Measurements from ENCODE around the gene DNAJC7.

The DNAJC7 gene

DNA sequence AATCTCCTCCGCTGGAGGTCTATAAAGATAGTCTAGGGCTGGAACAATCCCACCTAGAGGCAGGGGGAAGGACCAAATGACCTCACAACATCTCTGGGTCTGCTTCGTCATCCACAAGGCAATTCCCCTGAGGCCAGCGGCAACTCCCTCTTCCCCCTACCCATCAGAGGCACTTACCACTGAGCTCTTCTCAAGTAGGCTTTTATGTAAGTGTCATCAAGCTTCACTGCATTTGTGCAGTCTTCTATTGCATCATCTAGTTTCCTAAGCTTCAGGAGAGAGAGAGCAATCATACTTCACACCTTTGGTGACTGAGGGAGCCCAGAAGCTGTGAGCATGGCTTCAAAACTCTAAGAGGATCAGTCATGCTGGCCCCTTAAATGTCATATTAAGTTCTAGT, 29.6 kb downstream of the DNAJC7 start:
- no peak overlapping the region for H3K27ac Mint-ChIP-seq
- no peaks in the 10 kb centered on the region for H3K9me3 Mint-ChIP-seq
- peaks cover 67% of the 10 kb centered on the region for H3K36me3 Mint-ChIP-seq (ENCODE audit: low read depth)
- DNase-seq (ENCODE audit: low spot score): no peak
- no peak overlapping the region for H3K4me3 Mint-ChIP-seq
- no peaks in the 10 kb centered on the region for H3K4me1 Mint-ChIP-seq (ENCODE audit: low read depth)
- H3K27me3 Mint-ChIP-seq (ENCODE audit: low read depth): no peaks in the 10 kb centered on the region

DNA sequence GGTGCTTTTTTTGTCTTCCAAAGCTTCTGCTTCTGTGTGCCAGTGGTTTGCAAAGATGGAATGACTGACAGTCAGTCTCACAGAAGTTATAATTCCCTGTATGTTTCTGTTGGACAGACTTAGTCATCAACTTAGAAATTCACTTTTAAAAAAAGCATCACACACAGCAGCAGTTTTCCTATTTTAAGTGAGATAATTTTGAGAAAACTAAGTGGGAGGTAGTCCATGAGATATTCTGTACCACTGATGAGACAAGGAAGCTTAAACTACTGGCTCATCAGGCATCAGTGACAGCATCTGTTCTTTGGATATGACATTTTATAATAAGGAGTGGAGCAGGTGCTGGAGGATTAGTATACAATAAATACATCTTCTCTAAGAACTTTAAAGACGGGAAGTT, 30.6 kb downstream of the DNAJC7 start:
- H3K27me3 Mint-ChIP-seq (ENCODE audit: low read depth): no peaks in the 10 kb centered on the region
- peaks cover 74% of the 10 kb centered on the region for H3K36me3 Mint-ChIP-seq (ENCODE audit: low read depth)
- H3K9me3 Mint-ChIP-seq: no peaks in the 10 kb centered on the region
- no peak overlapping the region for H3K4me3 Mint-ChIP-seq
- no peak overlapping the region for H3K27ac Mint-ChIP-seq
- DNase-seq (ENCODE audit: low spot score): no peak
- H3K4me1 Mint-ChIP-seq (ENCODE audit: low read depth): no peaks in the 10 kb centered on the region

DNA sequence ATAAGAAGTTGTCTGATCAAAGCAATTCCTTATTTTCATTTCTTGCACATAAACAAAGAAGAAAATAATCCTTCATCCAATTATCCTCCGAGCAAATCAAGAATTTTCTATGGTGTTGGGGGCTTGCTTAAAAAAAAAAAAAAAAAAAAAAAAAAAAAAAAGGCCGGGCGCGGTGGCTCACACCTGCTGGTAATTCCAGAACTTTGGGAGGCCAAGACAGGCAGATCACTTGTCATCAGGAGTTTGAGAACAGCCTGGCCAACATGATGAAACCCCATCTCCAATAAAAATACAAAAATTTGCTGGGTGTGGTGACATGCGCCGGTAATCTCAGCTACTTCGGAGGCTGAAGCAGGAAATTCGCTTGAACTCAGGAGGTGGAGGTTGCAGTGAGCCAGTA, 31.3 kb downstream of the DNAJC7 start:
- H3K4me1 Mint-ChIP-seq (ENCODE audit: low read depth): no peaks in the 10 kb centered on the region
- peaks cover 70% of the 10 kb centered on the region for H3K36me3 Mint-ChIP-seq (ENCODE audit: low read depth)
- no peak overlapping the region for H3K27ac Mint-ChIP-seq
- H3K9me3 Mint-ChIP-seq: no peaks in the 10 kb centered on the region
- no peak overlapping the region for H3K4me3 Mint-ChIP-seq
- H3K27me3 Mint-ChIP-seq (ENCODE audit: low read depth): no peaks in the 10 kb centered on the region
- no peak for DNase-seq (ENCODE audit: low spot score)

DNA sequence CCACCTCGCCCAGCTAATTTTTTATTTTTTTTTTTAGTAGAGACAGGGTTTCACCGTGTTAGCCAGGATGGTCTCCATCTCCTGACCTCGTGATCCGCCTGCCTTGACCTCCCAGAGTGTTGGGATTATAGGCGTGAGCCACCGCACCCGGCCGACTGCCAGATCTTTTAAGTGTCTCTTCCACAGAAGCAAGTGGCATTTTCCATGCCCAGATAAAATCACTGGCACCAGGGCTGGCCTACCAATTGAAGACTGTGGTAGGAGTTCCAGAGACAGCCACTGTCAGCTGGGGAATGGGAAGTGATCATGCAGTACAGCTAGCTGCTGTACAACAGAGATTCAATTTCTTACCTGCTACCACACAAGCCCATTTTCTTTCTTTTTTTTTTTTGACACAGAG, 32.8 kb downstream of the DNAJC7 start:
- Mint-ChIP-seq H3K36me3 (ENCODE audit: low read depth) (peaks cover 70% of the 10 kb centered on the region), H3K27me3 (ENCODE audit: low read depth) (no peaks in the 10 kb centered on the region), H3K9me3 (no peaks in the 10 kb centered on the region), H3K4me1 (ENCODE audit: low read depth) (no peaks in the 10 kb centered on the region), H3K27ac (no peak overlapping the region), H3K4me3 (no peak overlapping the region)
- DNase-seq (ENCODE audit: low spot score): no peak

DNA sequence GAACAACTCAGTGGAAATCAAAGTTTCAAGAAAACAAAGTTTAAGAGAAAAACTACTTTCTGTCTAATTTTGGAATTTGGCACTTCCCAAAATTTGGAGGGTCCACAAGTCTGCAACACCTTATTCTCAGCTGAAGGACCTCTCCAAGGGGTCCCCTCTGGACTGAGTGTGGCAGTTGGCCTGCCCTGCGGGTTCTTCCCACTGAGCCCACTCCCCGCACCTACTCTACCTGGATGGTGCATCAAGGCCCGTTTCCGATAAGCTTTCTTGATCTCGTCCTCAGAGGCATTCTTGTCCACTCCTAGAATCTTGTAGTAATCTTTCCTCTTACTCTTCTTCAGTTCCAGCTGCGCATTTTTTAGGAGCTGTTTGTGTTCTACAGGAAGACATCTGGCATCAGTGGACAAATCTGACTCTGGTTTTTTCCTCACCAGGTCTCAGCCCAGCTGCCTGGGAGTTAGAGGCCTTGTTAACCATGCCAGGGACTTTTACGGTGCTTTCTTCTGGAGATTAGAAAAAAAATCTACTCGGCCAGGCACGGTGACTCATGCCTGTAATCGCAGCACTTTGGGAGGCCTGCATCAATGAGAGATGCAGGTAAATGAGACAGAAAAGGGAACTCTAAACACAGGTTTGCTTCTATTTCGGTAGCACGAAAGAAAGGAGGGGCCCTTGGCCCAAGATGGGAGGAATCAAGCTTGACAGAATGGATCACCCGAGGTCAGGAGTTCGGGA, 35.0 kb downstream of the DNAJC7 start:
- H3K27me3 Mint-ChIP-seq (ENCODE audit: low read depth): no peaks in the 10 kb centered on the region

DNA sequence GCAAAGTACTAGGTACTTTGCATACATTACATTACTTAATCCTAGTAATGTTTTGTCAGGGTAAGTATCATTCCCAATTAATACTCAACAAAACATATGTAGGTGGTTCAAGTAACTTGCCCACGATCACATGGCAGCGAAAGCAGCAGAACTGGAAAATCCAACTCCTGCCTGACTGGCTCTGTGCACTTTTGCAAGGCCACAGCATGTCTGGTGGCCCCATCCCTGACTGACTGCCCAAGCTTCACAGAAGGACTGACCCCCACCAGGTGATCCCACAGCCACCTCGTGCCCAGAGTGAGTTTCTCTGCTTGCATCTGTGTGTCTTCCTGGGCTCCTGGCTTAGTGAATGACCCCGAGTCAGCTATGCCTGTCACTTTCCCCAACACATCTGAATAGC, 39.2 kb downstream of the DNAJC7 start:
- no peak overlapping the region for H3K4me3 Mint-ChIP-seq
- peaks cover 71% of the 10 kb centered on the region for H3K36me3 Mint-ChIP-seq (ENCODE audit: low read depth)
- no peaks in the 10 kb centered on the region for H3K9me3 Mint-ChIP-seq
- no peak overlapping the region for H3K27ac Mint-ChIP-seq
- H3K4me1 Mint-ChIP-seq (ENCODE audit: low read depth): peaks cover 3% of the 10 kb centered on the region
- DNase-seq (ENCODE audit: low spot score): no peak
- no peaks in the 10 kb centered on the region for H3K27me3 Mint-ChIP-seq (ENCODE audit: low read depth)

More for the DNA sequence above, 35.0 kb downstream of the DNAJC7 start:
- no peaks in the 10 kb centered on the region for H3K4me1 Mint-ChIP-seq (ENCODE audit: low read depth)
- peaks cover 66% of the 10 kb centered on the region for H3K36me3 Mint-ChIP-seq (ENCODE audit: low read depth)
- no peaks in the 10 kb centered on the region for H3K9me3 Mint-ChIP-seq
- no peak overlapping the region for H3K27ac Mint-ChIP-seq
- no peak for DNase-seq (ENCODE audit: low spot score)
- no peak overlapping the region for H3K4me3 Mint-ChIP-seq

DNA sequence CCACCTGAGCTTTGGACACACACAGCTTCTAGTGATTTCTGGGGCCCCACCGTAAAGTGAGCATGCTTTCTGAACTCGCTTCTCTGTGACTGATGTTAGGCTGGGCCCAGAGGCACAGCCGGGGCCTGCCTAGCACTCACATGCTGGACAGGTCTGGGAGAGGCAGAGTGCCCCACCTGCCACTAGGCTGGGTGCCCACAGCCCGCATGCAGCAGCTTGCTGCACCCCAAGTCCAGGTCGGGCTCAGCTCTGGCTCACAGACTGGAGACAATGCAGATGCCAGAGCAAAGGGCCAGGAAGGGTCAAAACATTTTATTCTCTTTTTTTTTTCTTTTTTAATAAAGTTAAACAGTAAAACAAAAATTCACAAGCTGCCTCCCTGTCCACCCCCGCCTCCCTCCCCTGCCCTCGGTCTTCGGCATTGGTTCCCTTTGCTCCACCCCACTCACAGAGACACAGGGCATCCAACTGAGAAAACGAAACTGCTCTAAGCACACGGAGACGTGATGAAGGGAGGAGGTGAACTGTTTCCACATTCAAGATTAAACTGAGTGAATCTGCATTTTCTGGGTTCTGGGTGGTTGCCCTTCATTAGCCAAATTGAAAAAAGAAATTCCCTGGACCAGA, 41.0 kb downstream of the DNAJC7 start:
- H3K27ac Mint-ChIP-seq: no peak overlapping the region
- no peaks in the 10 kb centered on the region for H3K9me3 Mint-ChIP-seq
- H3K4me3 Mint-ChIP-seq: no peak overlapping the region
- H3K27me3 Mint-ChIP-seq (ENCODE audit: low read depth): no peaks in the 10 kb centered on the region
- DNase-seq (ENCODE audit: low spot score): no peak
- peaks cover 65% of the 10 kb centered on the region for H3K36me3 Mint-ChIP-seq (ENCODE audit: low read depth)
- peaks cover 6% of the 10 kb centered on the region for H3K4me1 Mint-ChIP-seq (ENCODE audit: low read depth)

DNA sequence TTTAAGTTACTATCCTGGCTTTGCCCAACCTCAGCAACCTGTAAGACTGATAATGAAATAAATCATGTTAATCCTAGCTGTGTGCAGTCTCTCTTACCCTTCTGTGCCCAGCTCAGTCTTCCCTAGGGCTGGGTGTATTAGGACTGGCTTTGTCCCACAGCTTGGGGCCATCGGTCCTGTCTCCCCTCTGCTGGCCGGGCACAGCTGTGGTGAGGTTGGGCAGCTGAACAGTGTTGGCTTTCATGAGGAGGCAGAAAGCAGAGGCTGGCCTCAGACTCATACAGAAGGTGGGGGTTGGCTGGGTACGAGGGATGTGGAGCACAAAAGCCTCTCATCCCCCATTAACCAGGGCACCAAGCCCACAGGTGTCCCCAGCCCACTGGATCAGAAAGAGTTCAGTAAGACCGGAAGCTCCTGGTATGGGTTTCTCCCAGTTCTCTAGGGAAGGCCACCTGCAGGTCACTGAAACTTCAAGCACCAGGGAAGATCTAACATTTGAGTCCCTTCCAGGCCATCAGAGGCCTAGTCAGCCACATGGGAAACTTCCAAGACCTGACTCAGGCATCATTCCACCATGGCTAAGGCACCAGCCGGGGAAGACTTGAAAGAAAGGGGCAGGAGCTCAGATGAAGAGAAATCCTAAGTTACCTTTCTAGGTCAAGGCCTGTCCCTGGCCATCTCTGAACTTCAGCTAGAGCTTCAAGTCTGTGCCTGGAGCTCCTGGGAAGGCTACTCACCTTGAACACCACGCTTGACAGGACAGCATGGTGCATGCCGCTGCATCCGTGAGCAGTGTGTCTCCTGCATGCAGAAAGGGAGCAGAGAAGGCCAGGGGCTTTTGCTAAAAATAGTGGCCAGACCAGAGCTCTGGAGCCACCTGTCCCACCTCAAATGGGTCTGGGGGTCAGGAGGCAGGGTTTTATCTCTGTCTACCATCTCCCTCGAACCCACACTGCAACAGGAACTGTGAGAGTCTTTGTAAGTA, 41.8 kb downstream of the DNAJC7 start:
- Mint-ChIP-seq H3K27me3 (ENCODE audit: low read depth) (no peaks in the 10 kb centered on the region), H3K4me3 (no peak overlapping the region), H3K9me3 (no peaks in the 10 kb centered on the region), H3K36me3 (ENCODE audit: low read depth) (peaks cover 62% of the 10 kb centered on the region), H3K4me1 (ENCODE audit: low read depth) (peaks cover 11% of the 10 kb centered on the region), H3K27ac (no peak overlapping the region)
- no peak for DNase-seq (ENCODE audit: low spot score)

DNA sequence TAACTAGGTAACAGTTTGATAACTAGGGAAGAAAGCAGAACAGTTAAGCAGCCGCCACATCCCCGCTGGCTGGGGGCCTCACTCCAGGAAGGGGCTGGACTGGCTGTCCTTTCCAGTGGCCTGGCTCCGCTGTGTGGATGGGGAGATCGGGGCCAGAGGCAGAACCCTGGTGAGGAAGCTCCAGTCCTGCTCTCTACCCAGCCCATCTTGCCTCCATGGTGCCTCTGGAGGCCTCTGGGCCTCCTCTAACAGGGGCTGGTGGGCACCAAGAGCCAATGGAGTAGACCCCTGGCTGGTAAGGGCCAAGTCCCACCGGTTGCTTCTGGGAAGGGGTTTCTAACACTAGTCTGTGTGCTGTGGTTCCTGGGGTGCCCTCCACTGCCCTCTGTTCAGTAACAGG, 42.6 kb downstream of the DNAJC7 start:
- Mint-ChIP-seq H3K36me3 (ENCODE audit: low read depth) (peaks cover 60% of the 10 kb centered on the region), H3K27me3 (ENCODE audit: low read depth) (no peaks in the 10 kb centered on the region), H3K9me3 (no peaks in the 10 kb centered on the region), H3K4me1 (ENCODE audit: low read depth) (peaks cover 11% of the 10 kb centered on the region), H3K27ac (no peak overlapping the region), H3K4me3 (no peak overlapping the region)
- no peak for DNase-seq (ENCODE audit: low spot score)

DNA sequence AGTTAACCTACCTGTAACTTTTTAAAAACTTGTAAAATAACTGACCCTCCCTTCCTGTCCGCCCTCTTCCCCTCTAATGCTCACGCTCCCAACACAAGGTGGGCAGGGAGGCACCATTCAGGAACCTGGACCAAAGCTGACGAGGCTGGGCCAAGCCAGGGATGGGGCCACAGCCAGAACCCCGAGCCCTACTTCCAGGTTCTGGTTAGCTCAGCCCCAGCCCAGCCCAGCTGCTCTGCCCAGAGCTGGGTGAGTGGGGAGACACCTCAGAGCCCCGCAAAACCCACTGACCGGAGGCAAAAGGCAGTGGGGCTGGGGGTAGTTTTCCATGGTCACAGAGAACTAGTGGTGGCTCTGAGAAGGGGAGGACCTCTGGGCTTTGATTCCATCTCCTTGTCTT, 43.2 kb downstream of the DNAJC7 start:
- no peak for DNase-seq (ENCODE audit: low spot score)
- Mint-ChIP-seq H3K4me3 (no peak overlapping the region), H3K27me3 (ENCODE audit: low read depth) (no peaks in the 10 kb centered on the region), H3K36me3 (ENCODE audit: low read depth) (peaks cover 63% of the 10 kb centered on the region), H3K9me3 (no peaks in the 10 kb centered on the region), H3K27ac (no peak overlapping the region), H3K4me1 (ENCODE audit: low read depth) (peaks cover 11% of the 10 kb centered on the region)

DNA sequence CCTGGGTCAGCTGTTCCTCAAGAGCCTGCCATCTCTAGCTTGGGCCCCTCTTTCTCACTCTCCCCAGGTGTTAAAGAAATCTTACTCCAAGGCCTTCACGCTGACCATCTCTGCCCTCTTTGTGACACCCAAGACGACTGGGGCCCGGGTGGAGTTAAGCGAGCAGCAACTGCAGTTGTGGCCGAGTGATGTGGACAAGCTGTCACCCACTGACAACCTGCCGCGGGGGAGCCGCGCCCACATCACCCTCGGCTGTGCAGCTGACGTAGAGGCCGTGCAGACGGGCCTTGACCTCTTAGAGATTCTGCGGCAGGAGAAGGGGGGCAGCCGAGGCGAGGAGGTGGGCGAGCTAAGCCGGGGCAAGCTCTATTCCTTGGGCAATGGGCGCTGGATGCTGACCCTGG, 43.8 kb downstream of the DNAJC7 start:
- Mint-ChIP-seq H3K36me3 (ENCODE audit: low read depth) (peaks cover 61% of the 10 kb centered on the region), H3K4me1 (ENCODE audit: low read depth) (peaks cover 11% of the 10 kb centered on the region), H3K27ac (no peak overlapping the region), H3K9me3 (no peaks in the 10 kb centered on the region), H3K27me3 (ENCODE audit: low read depth) (no peaks in the 10 kb centered on the region), H3K4me3 (no peak overlapping the region)
- DNase-seq (ENCODE audit: low spot score): no peak

DNA sequence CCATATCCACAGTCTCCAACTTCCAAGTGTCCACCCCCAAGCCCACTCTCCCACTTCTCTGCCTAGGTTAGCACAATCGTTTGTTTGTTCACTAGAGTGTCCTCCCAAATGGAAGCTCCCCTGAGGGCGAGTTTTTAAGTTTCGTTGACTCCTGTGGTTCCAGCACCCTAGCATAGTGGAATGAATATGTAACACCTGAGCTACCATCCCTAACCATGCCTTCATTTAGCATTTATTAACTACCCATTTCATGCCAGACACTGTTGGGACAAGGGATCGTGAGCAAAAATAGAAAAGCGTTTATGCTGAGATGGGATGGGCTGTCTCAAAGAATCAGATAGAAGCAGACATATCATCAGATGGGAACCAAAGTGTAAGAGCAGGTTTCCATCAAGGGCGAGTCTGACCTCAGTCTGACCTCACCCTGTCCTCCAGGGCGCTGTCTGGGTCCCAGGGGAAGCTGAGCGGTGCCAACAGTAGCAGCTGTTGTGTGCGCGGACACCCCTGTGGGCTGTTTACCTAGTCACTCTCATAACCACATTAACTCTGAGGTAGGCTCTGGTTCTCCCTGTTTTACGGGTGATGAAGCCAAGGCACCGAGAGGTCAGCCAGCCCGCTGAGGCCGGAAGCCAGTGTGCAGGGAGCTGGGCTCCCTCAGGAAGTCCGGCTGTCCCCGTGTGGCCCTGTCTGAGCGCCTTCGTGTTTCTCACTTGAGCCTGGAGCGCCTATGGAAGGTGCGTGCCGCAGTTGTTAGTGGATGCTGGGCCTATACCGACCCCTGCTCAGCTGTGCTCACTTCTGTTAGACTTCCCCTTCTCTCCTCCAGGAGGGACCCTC, 44.5 kb downstream of the DNAJC7 start:
- no peaks in the 10 kb centered on the region for H3K27me3 Mint-ChIP-seq (ENCODE audit: low read depth)
- DNase-seq (ENCODE audit: low spot score): no peak
- H3K27ac Mint-ChIP-seq: no peak overlapping the region
- H3K9me3 Mint-ChIP-seq: no peaks in the 10 kb centered on the region
- H3K36me3 Mint-ChIP-seq (ENCODE audit: low read depth): peaks cover 63% of the 10 kb centered on the region
- H3K4me3 Mint-ChIP-seq: no peak overlapping the region
- peaks cover 15% of the 10 kb centered on the region for H3K4me1 Mint-ChIP-seq (ENCODE audit: low read depth)

DNA sequence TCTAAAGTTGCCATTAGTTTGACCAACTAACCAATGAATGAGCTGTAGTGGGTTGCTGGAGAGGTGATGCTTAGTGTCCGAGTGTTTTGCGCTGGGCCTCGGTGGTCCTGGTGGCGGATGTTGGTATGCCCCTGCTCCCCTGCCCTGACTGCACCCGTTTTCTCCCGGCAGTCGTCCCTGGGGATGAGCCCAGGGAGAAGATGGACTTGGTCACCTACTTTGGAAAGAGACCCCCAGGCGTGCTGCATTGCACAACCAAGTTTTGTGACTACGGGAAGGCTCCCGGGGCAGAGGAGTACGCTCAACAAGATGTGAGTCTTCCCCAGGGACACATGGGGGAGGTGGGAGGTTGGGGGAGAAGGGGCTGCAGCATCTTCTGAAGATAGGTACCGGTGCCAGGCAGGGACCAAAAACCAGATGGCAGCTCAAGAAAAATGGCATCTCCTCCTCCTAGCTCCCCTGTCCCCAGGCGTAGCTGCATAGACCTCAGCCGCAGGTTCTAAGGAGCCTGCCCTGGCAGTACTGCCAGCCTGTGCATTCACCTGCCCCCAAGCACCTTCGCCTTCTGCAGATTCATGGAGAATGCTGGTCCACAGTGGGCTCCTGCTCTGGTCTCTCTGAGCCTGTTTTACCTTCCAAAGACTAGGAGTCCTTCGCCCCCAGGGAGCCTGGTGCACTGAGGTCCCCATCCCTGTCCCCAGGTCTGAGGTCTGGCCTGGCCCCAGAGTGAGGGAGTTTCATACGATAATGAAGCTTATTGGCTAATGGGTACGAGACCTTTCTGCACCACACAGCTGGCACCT, 45.3 kb downstream of the DNAJC7 start:
- peaks cover 21% of the 10 kb centered on the region for H3K4me1 Mint-ChIP-seq (ENCODE audit: low read depth)
- H3K36me3 Mint-ChIP-seq (ENCODE audit: low read depth): peaks cover 56% of the 10 kb centered on the region
- H3K27me3 Mint-ChIP-seq (ENCODE audit: low read depth): no peaks in the 10 kb centered on the region
- no peaks in the 10 kb centered on the region for H3K9me3 Mint-ChIP-seq
- no peak overlapping the region for H3K4me3 Mint-ChIP-seq
- no peak overlapping the region for H3K27ac Mint-ChIP-seq
- DNase-seq (ENCODE audit: low spot score): no peak
